HepG2 (cell line): ENCODE data around the gene FRMD5. TPM values are rescaled to one million over a fixed set of nuclear protein-coding genes. Genes with fewer than 3 reads are reported as not detected.

Experiments
- ATAC-seq: fragments of 200-7000 bp; cut with Tn5 transposase; 3 replicates; pipeline ENCODE4 v1.9.1; 2020; ENCODE audit warnings: mild to moderate bottlenecking, moderate library complexity
- BruUV-seq: library from RNA; stranded (reverse); fragments of 400-500 nt; replicated peaks from 2 replicates; lab custom pipeline; 2021; lab: Mats Ljungman, UMichigan
- CTCF ChIA-PET: fragments of 300-600 bp; formaldehyde crosslinking; extraction: SDS; loops from one replicate; lab custom pipeline; 2021; ENCODE audit warnings: low total read pairs, inconsistent platforms, low intra/inter-chr PET ratio; lab: Yijun Ruan, JAX
- POLR2A ChIA-PET: fragments of 350-600 bp; sonication (Branson Sonifier 250); formaldehyde crosslinking; loops from one replicate; lab custom pipeline; 2020; ENCODE audit warnings: antibody characterized with exemption, inconsistent platforms; lab: Yijun Ruan, JAX
- DNase-seq: peaks from one replicate; pipeline ENCODE4 v3.0.0-alpha.2; 2015; ENCODE audit warnings: low spot score
- FAIRE-seq: peaks from 3 replicates; lab custom pipeline; 2011; peaks lifted over from hg19 to GRCh38; lab: Jason Lieb, UNC
- H2AFZ ChIP-seq: one replicate; pipeline ENCODE4 v1.6.1; 2011; ENCODE audit warnings: low read length, inconsistent platforms
- H3K27ac ChIP-seq: fragments of 300-600 bp; 3 replicates; pipeline ENCODE4 v1.8.0; 2011; ENCODE audit warnings: mixed run types, mild to moderate bottlenecking, mixed read lengths, low read length, inconsistent platforms; ENCODE audit not compliant: insufficient read depth; ENCODE audit errors: extremely low read length
- H3K27me3 ChIP-seq, 2 experiments: fragments of 200-600 bp in 1 of 2; 2 replicates in 1 of 2; 3 replicates in 1 of 2; pipeline versions ENCODE4 v1.6.0 to v1.8.0; 2011; ENCODE audit warnings: low read length in 2 of 2, mild to moderate bottlenecking in 2 of 2, moderate library complexity in 2 of 2, inconsistent platforms in 1 of 2; ENCODE audit not compliant: insufficient read depth in 2 of 2, control insufficient read depth in 1 of 2
- H3K36me3 ChIP-seq, 2 experiments: fragments of 200-600 bp in 1 of 2; replicated peaks in 1 of 2; 2 replicates in 1 of 2; 3 replicates in 1 of 2; pipeline versions ENCODE4 v1.5.1 to v1.8.0; 2011; ENCODE audit warnings: low read length in 2 of 2, inconsistent platforms in 1 of 2; ENCODE audit not compliant: insufficient read depth in 2 of 2, control insufficient read depth in 1 of 2
- H3K4me1 ChIP-seq: 2 replicates; pipeline ENCODE4 v1.5.1; 2012; ENCODE audit warnings: low read length, inconsistent platforms; ENCODE audit not compliant: insufficient read depth
- H3K4me2 ChIP-seq: 2 replicates; pipeline ENCODE4 v1.6.0; 2011; ENCODE audit warnings: low read depth, low read length, inconsistent platforms
- H3K4me3 ChIP-seq, 3 experiments: fragments of 200-600 bp in 1 of 3; sonication (generic), shearing (Covaris generic) in 1 of 3; replicated peaks in 1 of 3; 2 replicates each; pipeline ENCODE4 v1.5.1; 2011 to 2016; ENCODE audit warnings: low read length in 3 of 3, inconsistent platforms in 2 of 3, low read depth in 2 of 3, mild to moderate bottlenecking in 2 of 3, control low read depth in 1 of 3, mixed read lengths in 1 of 3; ENCODE audit not compliant: insufficient read depth in 1 of 3
- H3K79me2 ChIP-seq: one replicate; pipeline ENCODE4 v1.6.1; 2011; ENCODE audit warnings: low read length, inconsistent platforms; ENCODE audit not compliant: insufficient read depth
- H3K9ac ChIP-seq: 2 replicates; pipeline ENCODE4 v1.6.0; 2011; ENCODE audit warnings: mild to moderate bottlenecking, low read depth, low read length, inconsistent platforms; ENCODE audit not compliant: insufficient read depth
- H3K9me3 ChIP-seq: 2 replicates; pipeline ENCODE4 v1.5.1; 2012; ENCODE audit warnings: mild to moderate bottlenecking, low read length
- H4K20me1 ChIP-seq: 2 replicates; pipeline ENCODE4 v1.6.0; 2011; ENCODE audit warnings: inconsistent platforms, mild to moderate bottlenecking, low read length, moderate library complexity; ENCODE audit not compliant: insufficient read depth
- CBX2 ChIP-seq, 2 experiments: fragments of 200-600 bp in 1 of 2; sonication (generic); formaldehyde crosslinking in 1 of 2; IDR thresholded peaks; 2 replicates each; pipeline versions ENCODE4 v1.7.0 to v1.8.1; 2018 to 2022; ENCODE audit warnings: low read depth in 2 of 2, low read length in 1 of 2, mild to moderate bottlenecking in 1 of 2, missing genetic modification reagents in 1 of 2
- CERS6 ChIP-seq: sonication (generic); formaldehyde crosslinking; IDR thresholded peaks from 2 replicates; pipeline ENCODE4 v1.5.0; 2020; ENCODE audit warnings: missing genetic modification reagents
- CHCHD3 ChIP-seq: sonication (generic); formaldehyde crosslinking; IDR thresholded peaks from 2 replicates; pipeline ENCODE4 v1.8.0; 2022; ENCODE audit warnings: mild to moderate bottlenecking, missing genetic modification reagents, moderate library complexity
- HOXA7 ChIP-seq: sonication (generic); formaldehyde crosslinking; IDR thresholded peaks from 2 replicates; pipeline ENCODE4 v1.8.1; 2022; ENCODE audit warnings: mild to moderate bottlenecking, missing genetic modification reagents, moderate library complexity
- KLF12 ChIP-seq: sonication (generic); formaldehyde crosslinking; IDR thresholded peaks from 2 replicates; pipeline ENCODE4 v1.4.0; 2020; ENCODE audit warnings: missing genetic modification reagents, borderline replicate concordance
- MIER3 ChIP-seq: IDR thresholded peaks from 2 replicates; pipeline ENCODE4 v1.6.1; 2016; ENCODE audit warnings: missing compliant biosample characterization, borderline replicate concordance
- SMARCC2 ChIP-seq: fragments of 450-650 bp; IDR thresholded peaks from 2 replicates; pipeline ENCODE4 v1.6.1; 2017; ENCODE audit warnings: antibody characterized with exemption, mild to moderate bottlenecking
- SYNCRIP ChIP-seq: fragments of 200-400 bp; formaldehyde crosslinking; IDR thresholded peaks from 2 replicates; pipeline ENCODE4 v1.6.1; 2018; ENCODE audit warnings: mild to moderate bottlenecking, low read depth, low read length; ENCODE audit not compliant: insufficient read depth
- TARDBP ChIP-seq: sonication (generic); formaldehyde crosslinking; IDR thresholded peaks from 2 replicates; pipeline ENCODE4 v1.8.0; 2022; ENCODE audit warnings: mild to moderate bottlenecking, missing genetic modification reagents
- TMF1 ChIP-seq: sonication (generic); formaldehyde crosslinking; IDR thresholded peaks from 2 replicates; pipeline ENCODE4 v1.8.1; 2022; ENCODE audit warnings: low read depth, missing genetic modification reagents
- ZBTB42 ChIP-seq: sonication (generic); formaldehyde crosslinking; IDR thresholded peaks from 2 replicates; pipeline ENCODE4 v1.5.0; 2020; ENCODE audit warnings: mild to moderate bottlenecking, missing genetic modification reagents
- ZBTB7B ChIP-seq: sonication (generic); formaldehyde crosslinking; IDR thresholded peaks from 2 replicates; pipeline ENCODE4 v1.4.0; 2020; ENCODE audit warnings: missing genetic modification reagents
- ZNF510 ChIP-seq: sonication (generic); formaldehyde crosslinking; IDR thresholded peaks from 2 replicates; pipeline ENCODE4 v1.4.0; 2020; ENCODE audit warnings: low read depth, mild to moderate bottlenecking, missing genetic modification reagents
- ZNF687 ChIP-seq: sonication (generic); formaldehyde crosslinking; IDR thresholded peaks from 2 replicates; pipeline ENCODE4 v1.5.1; 2020; ENCODE audit warnings: mild to moderate bottlenecking, missing genetic modification reagents, moderate library complexity
- ZNF792 ChIP-seq: IDR thresholded peaks from 2 replicates; pipeline ENCODE4 v1.6.1; 2016
- WGBS: methylation state at CpG from one replicate; pipeline ENCODE4 v1.1.6; 2017; ENCODE audit warnings: low lambda C conversion rate; 5-methylcytosine and 5-hydroxymethylcytosine counted together
- in situ Hi-C: cut with HindIII; loops from 2 replicates; pipeline ENCODE4 v1.10.0; 2017; ENCODE audit warnings: low pct_unique_long_range_greater_than_20kb; ENCODE audit not compliant: extremely low pct_ligation_motif_present
- intact Hi-C: fragments of 100-400 bp; cut with micrococcal nuclease; formaldehyde crosslinking; loops from one replicate; pipeline ENCODE4 v1.10.0; 2022; ENCODE audit not compliant: unreplicated experiment
- polyA plus RNA-seq, 8 experiments: library from polyadenylated mRNA; depleted of rRNA in 3 of 8; stranded (reverse) in 7 of 8; unstranded in 1 of 8; fragments of >200 nt; fragmentation: Illumina TruSeq in 4 of 8; extraction: Trizol in 4 of 8; gene quantifications; 2 replicates each; pipeline versions ENCODE4 v1.2.1 to v1.2.3, GENCODE V29; 2011 to 2016; ENCODE audit warnings: low read depth in 4 of 8, missing spikeins in 1 of 8, mixed read lengths in 1 of 8; ENCODE audit not compliant: insufficient read depth in 1 of 8
- total RNA-seq, 5 experiments: library from RNA; depleted of rRNA; stranded (reverse); fragments of >200 nt; fragmentation: Illumina TruSeq; extraction: Trizol; gene quantifications; 2 replicates each; pipeline ENCODE4 v1.2.3, GENCODE V29; 2016; ENCODE audit warnings: low read depth in 1 of 5
- TF ChIP-seq, protein P1 (sequence below): sonication (generic); formaldehyde crosslinking; IDR thresholded peaks from 2 replicates; pipeline ENCODE4 v1.5.0; 2020; ENCODE audit warnings: missing genetic modification reagents, mild to moderate bottlenecking, borderline replicate concordance
- TF ChIP-seq, protein P2 (sequence below): sonication (generic); formaldehyde crosslinking; IDR thresholded peaks from 2 replicates; pipeline ENCODE4 v1.4.0; 2020; ENCODE audit warnings: missing genetic modification reagents, mild to moderate bottlenecking, borderline replicate concordance

The FRMD5 gene
- total and polyA plus RNA-seq, 2 of the 13 experiments (the other 11 are each of a cell fraction or from before 2014, with no cell fraction given), result 0.93 to 1.5 TPM

GRCh38 chr15:44093836-44094235 lies 101.2 kb downstream of the FRMD5 start:
- Histone ChIP-seq H3K36me3 (no peaks in the 10 kb centered on the region), H3K4me2 (no peak overlapping the region), H2AFZ (no peak overlapping the region), H3K4me1 (no peaks in the 10 kb centered on the region), H3K27me3 (no peaks in the 10 kb centered on the region), H3K4me3 (no peak overlapping the region), H3K27ac (no peak overlapping the region), H4K20me1 (no peaks in the 10 kb centered on the region), H3K9me3 (no peaks in the 10 kb centered on the region), H3K79me2 (no peaks in the 10 kb centered on the region), H3K9ac (no peak overlapping the region)
- BruUV-seq, result no TSS peak
- no peak for ATAC-seq
- intact Hi-C loops (loop anchor here (5.0 kb wide), 1 partner anchor 118 kb away; no protein-coding TSS in a partner anchor), in situ Hi-C loops (no loop called here)
- CTCF ChIA-PET, result no interaction called here
- 87% methylated on average over 3 of the region's 3 CpGs for WGBS
- DNase-seq, result no peak
- FAIRE-seq, result no peak
- TF ChIP-seq SMARCC2, result no peak
- TF ChIP-seq, protein P1, sequence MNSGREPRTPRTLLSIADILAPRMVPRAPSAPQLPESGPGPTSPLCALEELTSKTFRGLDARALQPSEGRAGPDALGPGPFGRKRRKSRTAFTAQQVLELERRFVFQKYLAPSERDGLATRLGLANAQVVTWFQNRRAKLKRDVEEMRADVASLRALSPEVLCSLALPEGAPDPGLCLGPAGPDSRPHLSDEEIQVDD (CRISPR knock-in tag), result no peak
- TF ChIP-seq TARDBP (CRISPR knock-in tag), result no peak
- no peak for TF ChIP-seq ZNF510
- TF ChIP-seq HOXA7, result no peak
- no peak for TF ChIP-seq KLF12 (CRISPR knock-in tag)
- TF ChIP-seq SYNCRIP, result no peak
- TF ChIP-seq ZNF792 (CRISPR knock-in tag), result no peak
- no peak for TF ChIP-seq CERS6 (CRISPR knock-in tag)
- TF ChIP-seq CHCHD3 (CRISPR knock-in tag), result no peak
- no peak for TF ChIP-seq ZNF687 (CRISPR knock-in tag)
- TF ChIP-seq MIER3, result no peak
- no peak for TF ChIP-seq ZBTB7B
- no peak for TF ChIP-seq CBX2 (IDR thresholded peaks at IDR 0.05; ENCODE audit: low read depth, low read length)
- no peak for TF ChIP-seq CBX2 (CRISPR knock-in tag; IDR thresholded peaks at IDR 0.05; ENCODE audit: low read depth)
- TF ChIP-seq ZBTB42, result no peak
- TF ChIP-seq TMF1, result no peak
- TF ChIP-seq, protein P2, sequence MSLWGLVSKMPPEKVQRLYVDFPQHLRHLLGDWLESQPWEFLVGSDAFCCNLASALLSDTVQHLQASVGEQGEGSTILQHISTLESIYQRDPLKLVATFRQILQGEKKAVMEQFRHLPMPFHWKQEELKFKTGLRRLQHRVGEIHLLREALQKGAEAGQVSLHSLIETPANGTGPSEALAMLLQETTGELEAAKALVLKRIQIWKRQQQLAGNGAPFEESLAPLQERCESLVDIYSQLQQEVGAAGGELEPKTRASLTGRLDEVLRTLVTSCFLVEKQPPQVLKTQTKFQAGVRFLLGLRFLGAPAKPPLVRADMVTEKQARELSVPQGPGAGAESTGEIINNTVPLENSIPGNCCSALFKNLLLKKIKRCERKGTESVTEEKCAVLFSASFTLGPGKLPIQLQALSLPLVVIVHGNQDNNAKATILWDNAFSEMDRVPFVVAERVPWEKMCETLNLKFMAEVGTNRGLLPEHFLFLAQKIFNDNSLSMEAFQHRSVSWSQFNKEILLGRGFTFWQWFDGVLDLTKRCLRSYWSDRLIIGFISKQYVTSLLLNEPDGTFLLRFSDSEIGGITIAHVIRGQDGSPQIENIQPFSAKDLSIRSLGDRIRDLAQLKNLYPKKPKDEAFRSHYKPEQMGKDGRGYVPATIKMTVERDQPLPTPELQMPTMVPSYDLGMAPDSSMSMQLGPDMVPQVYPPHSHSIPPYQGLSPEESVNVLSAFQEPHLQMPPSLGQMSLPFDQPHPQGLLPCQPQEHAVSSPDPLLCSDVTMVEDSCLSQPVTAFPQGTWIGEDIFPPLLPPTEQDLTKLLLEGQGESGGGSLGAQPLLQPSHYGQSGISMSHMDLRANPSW (CRISPR knock-in tag), result no peak
- TF ChIP-seq, all 625 proteins: peak for 0
- POLR2A ChIA-PET, result no interaction called here
